ENCODE results near the gene GJA3.

GJA3 gene

GRCh38 chr13:20126541-20127261 is 34.2 kb downstream of the GJA3 start:
- DNase-seq = no peak

- DNase-seq = no peak
These were observed 35.1 kb downstream of the GJA3 start for GRCh38 chr13:20125783-20126165.

GRCh38 chr13:20125129-20125782 is 35.6 kb downstream of the GJA3 start:
- no peak for DNase-seq

- DNase-seq = no peak
These were observed 36.5 kb downstream of the GJA3 start for GRCh38 chr13:20124303-20124702.

- peak; percentile 15 for DNase-seq
These were observed 39.7 kb downstream of the GJA3 start for GRCh38 chr13:20121159-20121525.

GRCh38 chr13:20119960-20120359 is 40.9 kb downstream of the GJA3 start:
- DNase-seq = no peak

GRCh38 chr13:20118268-20119140 is 42.3 kb downstream of the GJA3 start:
- DNase-seq = peak; percentile 62

- no peak for DNase-seq
These were observed 44.6 kb downstream of the GJA3 start for GRCh38 chr13:20116213-20116612.

- DNase-seq = no peak
These were observed 46.7 kb downstream of the GJA3 start for GRCh38 chr13:20114066-20114610.

- no peak for DNase-seq
These were observed 51.8 kb downstream of the GJA3 start for GRCh38 chr13:20109037-20109436.

GRCh38 chr13:20106742-20107141 is 54.1 kb downstream of the GJA3 start:
- no peak for DNase-seq

GRCh38 chr13:20105161-20105689 is 55.6 kb downstream of the GJA3 start:
- no peak for DNase-seq

GRCh38 chr13:20102525-20103180 is 58.2 kb downstream of the GJA3 start:
- DNase-seq = no peak

- DNase-seq = no peak
These were observed 59.2 kb downstream of the GJA3 start for GRCh38 chr13:20101467-20102316.

GRCh38 chr13:20099319-20099718 is 61.5 kb downstream of the GJA3 start:
- DNase-seq = no peak

GRCh38 chr13:20093951-20094350 is 66.9 kb downstream of the GJA3 start:
- DNase-seq = no peak

GRCh38 chr13:20090349-20090748 is 70.5 kb downstream of the GJA3 start:
- DNase-seq = peak; percentile 9

Measured in CD4-positive, alpha-beta T cell treated with Interleukin-17A for 1 hour (primary cell).